GM12874 (cell line): ENCODE data around the gene DCLK1.

ENCODE experiments used
- CTCF ChIP-seq: IDR thresholded peaks from 2 replicates; pipeline ENCODE4 v1.5.1; 2011; ENCODE audit warnings: low read depth, mild to moderate bottlenecking, control low read depth, low read length, moderate library complexity; ENCODE audit not compliant: insufficient read depth

Gene DCLK1

GRCh38 chr13:35994131-35994966 is 136.8 kb downstream of the DCLK1 start:
- TF ChIP-seq CTCF: no peak

- no peak for TF ChIP-seq CTCF
Measured at GRCh38 chr13:35993686-35994085, 137.5 kb downstream of the DCLK1 start.

- no peak for TF ChIP-seq CTCF
Measured at GRCh38 chr13:35992964-35993363, 138.2 kb downstream of the DCLK1 start.

- no peak for TF ChIP-seq CTCF
Measured at GRCh38 chr13:35990196-35990595, 141.0 kb downstream of the DCLK1 start.

GRCh38 chr13:35988648-35989081 is 142.5 kb downstream of the DCLK1 start:
- no peak for TF ChIP-seq CTCF

- no peak for TF ChIP-seq CTCF
Measured at GRCh38 chr13:35987572-35988513, 143.3 kb downstream of the DCLK1 start.

GRCh38 chr13:35984776-35985453 is 146.3 kb downstream of the DCLK1 start:
- no peak for TF ChIP-seq CTCF
